IMR-90 (cell line): ENCODE data around the gene CEP55. TPM values are rescaled to one million over a fixed set of nuclear protein-coding genes. Genes with fewer than 3 reads are reported as not detected.

Experiments
- ATAC-seq: fragments of 200-7000 bp; cut with Tn5 transposase; 2 replicates; pipeline ENCODE4 v1.9.1; 2020; ENCODE audit warnings: low read depth, mild to moderate bottlenecking, moderate library complexity
- BruUV-seq: library from RNA; stranded (reverse); fragments of 400-500 nt; replicated peaks from 2 replicates; lab custom pipeline; 2021; lab: Mats Ljungman, UMichigan
- CTCF ChIA-PET: fragments of 300-600 bp; formaldehyde crosslinking; extraction: SDS; loops from one replicate; lab custom pipeline; 2021; ENCODE audit warnings: antibody characterized with exemption; lab: Yijun Ruan, JAX
- POLR2A ChIA-PET: fragments of 300-600 bp; sonication (Branson Sonifier 250); formaldehyde crosslinking; loops from one replicate; lab custom pipeline; 2022; ENCODE audit warnings: antibody characterized with exemption; ENCODE audit not compliant: unreplicated experiment; lab: Charles Lee
- DNase-seq: peaks from one replicate; pipeline ENCODE4 v3.0.0; 2013
- H2AFZ ChIP-seq: replicated peaks from 2 replicates; pipeline ENCODE3; 2013; ENCODE audit warnings: low read length, mild to moderate bottlenecking; ENCODE audit not compliant: poor library complexity
- H2AK5ac ChIP-seq: 2 replicates; pipeline ENCODE4 v1.6.1; 2013; ENCODE audit warnings: low read depth, low read length, inconsistent platforms
- H2AK9ac ChIP-seq: replicated peaks from 2 replicates; pipeline ENCODE3; 2013; ENCODE audit warnings: mild to moderate bottlenecking, low read depth, low read length, moderate library complexity; ENCODE audit not compliant: poor library complexity
- H2BK120ac ChIP-seq: 2 replicates; pipeline ENCODE4 v1.6.1; 2013; ENCODE audit warnings: low read depth, low read length, inconsistent platforms
- H2BK15ac ChIP-seq: 3 replicates; pipeline ENCODE4 v1.6.1; 2013; ENCODE audit warnings: low read depth, low read length, inconsistent platforms
- H2BK20ac ChIP-seq: 2 replicates; pipeline ENCODE4 v1.6.1; 2013; ENCODE audit warnings: low read depth, mild to moderate bottlenecking, inconsistent platforms, low read length, moderate library complexity
- H2BK5ac ChIP-seq: 2 replicates; pipeline ENCODE4 v1.6.1; 2013; ENCODE audit warnings: mild to moderate bottlenecking, low read depth, low read length, inconsistent platforms; ENCODE audit not compliant: poor library complexity, severe bottlenecking
- H3K14ac ChIP-seq: replicated peaks from 2 replicates; pipeline ENCODE4 v1.6.1; 2013; ENCODE audit warnings: low read depth, low read length, inconsistent platforms
- H3K18ac ChIP-seq: 2 replicates; pipeline ENCODE4 v1.6.1; 2013; ENCODE audit warnings: low read depth, low read length, control low read depth
- H3K23ac ChIP-seq: 2 replicates; pipeline ENCODE4 v1.6.1; 2013; ENCODE audit warnings: low read depth, low read length, inconsistent platforms
- H3K27ac ChIP-seq: 2 replicates; pipeline ENCODE4 v1.5.1; 2013; ENCODE audit warnings: mild to moderate bottlenecking, control low read depth, low read length; ENCODE audit not compliant: insufficient read depth
- H3K27me3 ChIP-seq: 2 replicates; pipeline ENCODE4 v1.6.1; 2013; ENCODE audit warnings: low read length; ENCODE audit not compliant: control insufficient read depth, insufficient read depth
- H3K36me3 ChIP-seq: 2 replicates; pipeline ENCODE4 v1.6.1; 2013; ENCODE audit warnings: low read length, mixed read lengths; ENCODE audit not compliant: control insufficient read depth, insufficient read depth
- H3K4ac ChIP-seq: 2 replicates; pipeline ENCODE4 v1.6.1; 2013; ENCODE audit warnings: low read depth, low read length, inconsistent platforms
- H3K4me1 ChIP-seq: 2 replicates; pipeline ENCODE4 v1.6.1; 2013; ENCODE audit warnings: low read length, mixed read lengths; ENCODE audit not compliant: control insufficient read depth, insufficient read depth
- H3K4me2 ChIP-seq: 2 replicates; pipeline ENCODE4 v1.6.1; 2013; ENCODE audit warnings: low read depth, mild to moderate bottlenecking, control low read depth, low read length, moderate library complexity
- H3K4me3 ChIP-seq: 2 replicates; pipeline ENCODE4 v1.5.1; 2013; ENCODE audit warnings: low read depth, mild to moderate bottlenecking, control low read depth, low read length, moderate library complexity; ENCODE audit not compliant: insufficient read depth
- H3K56ac ChIP-seq: 2 replicates; pipeline ENCODE4 v1.6.1; 2013; ENCODE audit warnings: low read length, inconsistent platforms; ENCODE audit not compliant: insufficient read depth; ENCODE audit errors: extremely low read depth
- H3K79me1 ChIP-seq, 2 experiments: 2 replicates each; pipeline ENCODE4 v1.6.1; 2013; ENCODE audit warnings: low read length in 2 of 2, inconsistent platforms in 1 of 2, low read depth in 1 of 2
- H3K9ac ChIP-seq: 2 replicates; pipeline ENCODE4 v1.6.1; 2013; ENCODE audit warnings: low read depth, low read length, control low read depth
- H3K9me1 ChIP-seq: 2 replicates; pipeline ENCODE4 v1.6.1; 2013; ENCODE audit warnings: low read length, inconsistent platforms; ENCODE audit not compliant: insufficient read depth
- H3K9me3 ChIP-seq: 2 replicates; pipeline ENCODE4 v1.6.1; 2013; ENCODE audit warnings: low read length; ENCODE audit not compliant: control insufficient read depth, insufficient read depth
- H4K20me1 ChIP-seq: 2 replicates; pipeline ENCODE4 v1.6.1; 2013; ENCODE audit warnings: low read length, inconsistent platforms; ENCODE audit not compliant: insufficient read depth
- H4K5ac ChIP-seq: 2 replicates; pipeline ENCODE4 v1.6.1; 2013; ENCODE audit warnings: mild to moderate bottlenecking, low read depth, low read length, control low read depth
- H4K8ac ChIP-seq, 2 experiments: 2 replicates each; pipeline ENCODE4 v1.6.1; 2013; ENCODE audit warnings: low read depth in 2 of 2, low read length in 2 of 2, control low read depth in 1 of 2, inconsistent platforms in 1 of 2
- H4K91ac ChIP-seq: 2 replicates; pipeline ENCODE4 v1.6.1; 2013; ENCODE audit warnings: low read depth, low read length, inconsistent platforms; ENCODE audit not compliant: insufficient read depth
- BHLHE40 ChIP-seq: fragments of 150-350 bp; IDR thresholded peaks from 2 replicates; pipeline ENCODE4 v1.6.1; 2016; ENCODE audit warnings: mild to moderate bottlenecking, low read depth, low read length
- CEBPB ChIP-seq: IDR thresholded peaks from 2 replicates; pipeline ENCODE4 v1.6.1; 2012; ENCODE audit warnings: low read depth, low read length, improper control_type of control experiment
- CHD1 ChIP-seq: IDR thresholded peaks from 2 replicates; pipeline ENCODE4 v1.6.1; 2012; ENCODE audit warnings: low read depth, low read length, improper control_type of control experiment
- ELK1 ChIP-seq: fragments of 150-350 bp; IDR thresholded peaks from 2 replicates; pipeline ENCODE4 v1.6.1; 2016; ENCODE audit warnings: low read depth, mild to moderate bottlenecking, low read length, moderate library complexity, borderline replicate concordance
- FOS ChIP-seq: fragments of 150-350 bp; IDR thresholded peaks from 2 replicates; pipeline ENCODE4 v1.6.1; 2016; ENCODE audit warnings: low read depth, low read length
- MAFK ChIP-seq: IDR thresholded peaks from 2 replicates; pipeline ENCODE4 v1.6.1; 2012; ENCODE audit warnings: low read depth, low read length, improper control_type of control experiment
- MAZ ChIP-seq: IDR thresholded peaks from 2 replicates; pipeline ENCODE4 v1.6.1; 2012; ENCODE audit warnings: low read depth, mild to moderate bottlenecking, low read length, improper control_type of control experiment, moderate library complexity, borderline replicate concordance
- MXI1 ChIP-seq: IDR thresholded peaks from 2 replicates; pipeline ENCODE4 v1.6.1; 2012; ENCODE audit warnings: low read depth, mild to moderate bottlenecking, low read length, moderate library complexity, borderline replicate concordance
- POLR2A ChIP-seq: IDR thresholded peaks from 2 replicates; pipeline ENCODE4 v1.6.1; 2012; ENCODE audit warnings: mild to moderate bottlenecking, low read depth, low read length
- RAD21 ChIP-seq: IDR thresholded peaks from 2 replicates; pipeline ENCODE4 v1.6.1; 2012; ENCODE audit warnings: low read length, improper control_type of control experiment
- RFX5 ChIP-seq: IDR thresholded peaks from 2 replicates; pipeline ENCODE4 v1.8.0; 2012; ENCODE audit warnings: low read depth, mild to moderate bottlenecking, low read length, moderate library complexity
- SMC3 ChIP-seq: fragments of 150-350 bp; IDR thresholded peaks from 2 replicates; pipeline ENCODE4 v1.6.1; 2016; ENCODE audit warnings: low read depth, mild to moderate bottlenecking, antibody characterized with exemption, low read length, moderate library complexity
- USF2 ChIP-seq: fragments of 150-350 bp; IDR thresholded peaks from 2 replicates; pipeline ENCODE4 v1.6.1; 2017; ENCODE audit warnings: mild to moderate bottlenecking, antibody characterized with exemption, low read length, low read depth
- WGBS, 2 experiments: methylation state at CpG; one replicate each; pipeline versions ENCODE4 v1.1.5 to v1.1.7; 2013; ENCODE audit warnings: missing lambda C conversion rate in 2 of 2; ENCODE audit not compliant: insufficient read length in 1 of 2; ENCODE audit errors: extremely low coverage in 2 of 2; 5-methylcytosine and 5-hydroxymethylcytosine counted together
- dilution Hi-C: fragments of 300-500 bp; cut with HindIII; formaldehyde crosslinking; loops from one replicate; pipeline ENCODE4 v1.14.3; 2018; ENCODE audit warnings: low sequenced_read_pairs; ENCODE audit not compliant: unreplicated experiment
- in situ Hi-C: fragments of 300-500 bp; cut with MboI; formaldehyde crosslinking; loops from 3 replicates; pipeline ENCODE4 v1.14.3; 2019; ENCODE audit warnings: low sequenced_read_pairs, inconsistent platforms, mixed read lengths
- intact Hi-C: fragments of 100-400 bp; cut with micrococcal nuclease; formaldehyde crosslinking; loops from 2 replicates; pipeline ENCODE4 v1.10.0; 2022
- polyA plus RNA-seq, 3 experiments: library from polyadenylated mRNA; depleted of rRNA; stranded (reverse); fragments of >200 nt; gene quantifications; 2 replicates each; pipeline ENCODE4 v1.2.3, GENCODE V29; 2012; ENCODE audit warnings: low replicate concordance in 1 of 3
- total RNA-seq: library from RNA; depleted of rRNA; stranded (reverse); fragments of >200 nt; gene quantifications from 2 replicates; pipeline ENCODE4 v1.2.3, GENCODE V29; 2012
- TF ChIP-seq, protein P1 (sequence below): conservative IDR thresholded peaks from 2 replicates; pipeline ENCODE4 v1.5.1; 2012; ENCODE audit warnings: mild to moderate bottlenecking, low read depth, low read length, improper control_type of control experiment

Gene CEP55
- total and polyA plus RNA-seq, 2 of the 4 experiments (the other 2 are of a cell fraction) = 15.7 to 23.5 TPM

GRCh38 chr10:93482145-93482834 lies 14.1 kb upstream of the CEP55 start, which contains the start of gene MYOF:
TSS of gene MYOF (minus strand) at chr10:93482334. CDS start at chr10:93482194, 140 bp downstream.
- WGBS, 2 experiments = 3% methylated on average over 5 of the region's 27 CpGs; no CpG with 5 or more reads in 1 of the 2 experiments
- Histone ChIP-seq H4K91ac (peak within 1 kb of the TSS; percentile 98), H3K9me3 (no peaks in the 10 kb centered on the region), H4K5ac (peak within 1 kb of the TSS; percentile 98), H2AFZ (peak within 1 kb of the TSS; percentile 85), H2BK15ac (peak within 1 kb of the TSS; percentile 92), H3K4me2 (peak within 1 kb of the TSS; percentile 93), H2BK20ac (peak within 1 kb of the TSS; percentile 91), H2AK5ac (peak within 1 kb of the TSS; percentile 95), H3K4ac (peak within 1 kb of the TSS; percentile 99), H3K27ac (peak within 1 kb of the TSS; percentile 100), H2AK9ac (peak within 1 kb of the TSS; percentile 96), H3K79me1 (peaks cover 0 to 12% of the 10 kb centered on the region in 2 experiments; a peak in 1 of 4 replicates), H3K14ac (peak within 1 kb of the TSS; percentile 98), H3K27me3 (no peaks in the 10 kb centered on the region), H3K23ac (peak within 1 kb of the TSS; percentile 99), H3K36me3 (peaks cover 4% of the 10 kb centered on the region), H3K4me3 (peak within 1 kb of the TSS; percentile 97), H2BK5ac (peak within 1 kb of the TSS; percentile 99), H3K9me1 (no peaks in the 10 kb centered on the region), H3K9ac (peak within 1 kb of the TSS; percentile 100), H3K18ac (peak within 1 kb of the TSS; percentile 99), H4K20me1 (no peaks in the 10 kb centered on the region; the same call in 1 of the 2 replicates), H3K4me1 (peaks cover 10% of the 10 kb centered on the region), H3K56ac (peak within 1 kb of the TSS; percentile 100), H2BK120ac (peak within 1 kb of the TSS; percentile 92), H4K8ac (peak within 1 kb of the TSS; percentile 91 to 95)
- DNase-seq (peak; percentile 93), ATAC-seq (peak; percentile 83)
- POLR2A ChIA-PET = interaction anchor here (0.5 to 2.2 kb wide), 9 partner anchors 10 to 202 kb away, joined by 3 to 19 read pairs (median 4); no protein-coding TSS in a partner anchor
- intact Hi-C loops (loop anchor here (1.0 to 5.0 kb wide), 4 partner anchors 24 to 106 kb away; no protein-coding TSS in a partner anchor), dilution Hi-C loops (no loop called here), in situ Hi-C loops (loop anchor here (5.0 kb wide), 1 partner anchor 105 kb away; no protein-coding TSS in a partner anchor)
- no TSS peak for BruUV-seq
- CTCF ChIA-PET = interaction anchor here (0.6 to 3.1 kb wide), 27 partner anchors 9 to 154 kb away, joined by 3 to 39 read pairs (median 5); partner anchors contain the start of gene CEP55
- TF ChIP-seq POLR2A = peak; percentile 84
- no peak for TF ChIP-seq BHLHE40
- TF ChIP-seq MXI1 = peak; percentile 43; the same call in 1 of the 2 replicates
- TF ChIP-seq MAZ = no peak
- no peak for TF ChIP-seq RFX5
- TF ChIP-seq CHD1 = no peak; the same call in 1 of the 2 replicates
- TF ChIP-seq FOS = no peak
- peak; percentile 79 for TF ChIP-seq SMC3
- TF ChIP-seq, protein P1, sequence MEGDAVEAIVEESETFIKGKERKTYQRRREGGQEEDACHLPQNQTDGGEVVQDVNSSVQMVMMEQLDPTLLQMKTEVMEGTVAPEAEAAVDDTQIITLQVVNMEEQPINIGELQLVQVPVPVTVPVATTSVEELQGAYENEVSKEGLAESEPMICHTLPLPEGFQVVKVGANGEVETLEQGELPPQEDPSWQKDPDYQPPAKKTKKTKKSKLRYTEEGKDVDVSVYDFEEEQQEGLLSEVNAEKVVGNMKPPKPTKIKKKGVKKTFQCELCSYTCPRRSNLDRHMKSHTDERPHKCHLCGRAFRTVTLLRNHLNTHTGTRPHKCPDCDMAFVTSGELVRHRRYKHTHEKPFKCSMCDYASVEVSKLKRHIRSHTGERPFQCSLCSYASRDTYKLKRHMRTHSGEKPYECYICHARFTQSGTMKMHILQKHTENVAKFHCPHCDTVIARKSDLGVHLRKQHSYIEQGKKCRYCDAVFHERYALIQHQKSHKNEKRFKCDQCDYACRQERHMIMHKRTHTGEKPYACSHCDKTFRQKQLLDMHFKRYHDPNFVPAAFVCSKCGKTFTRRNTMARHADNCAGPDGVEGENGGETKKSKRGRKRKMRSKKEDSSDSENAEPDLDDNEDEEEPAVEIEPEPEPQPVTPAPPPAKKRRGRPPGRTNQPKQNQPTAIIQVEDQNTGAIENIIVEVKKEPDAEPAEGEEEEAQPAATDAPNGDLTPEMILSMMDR = peak; percentile 83
- no peak for TF ChIP-seq MAFK
- TF ChIP-seq CEBPB = no peak
- peak; percentile 92 for TF ChIP-seq RAD21
- TF ChIP-seq ELK1 = no peak
- TF ChIP-seq USF2 = no peak
